Middle frontal gyrus (tissue), 1 donor: ENCODE data around the gene NEMP1.
"Not testable (repeated sequence)": the region's sequence is repeated elsewhere in the genome, so short reads cannot be mapped to it uniquely, and the experiment has no call there.

Source experiments
- DNase-seq: peaks from one replicate; pipeline ENCODE4 v3.0.0-alpha.2; 2015; ENCODE audit warnings: low spot score; ENCODE audit errors: extremely low spot score

The NEMP1 gene

GRCh38 chr12:57031138-57031725 is 47.4 kb downstream of the NEMP1 start:
- DNase-seq = no peak

DNA sequence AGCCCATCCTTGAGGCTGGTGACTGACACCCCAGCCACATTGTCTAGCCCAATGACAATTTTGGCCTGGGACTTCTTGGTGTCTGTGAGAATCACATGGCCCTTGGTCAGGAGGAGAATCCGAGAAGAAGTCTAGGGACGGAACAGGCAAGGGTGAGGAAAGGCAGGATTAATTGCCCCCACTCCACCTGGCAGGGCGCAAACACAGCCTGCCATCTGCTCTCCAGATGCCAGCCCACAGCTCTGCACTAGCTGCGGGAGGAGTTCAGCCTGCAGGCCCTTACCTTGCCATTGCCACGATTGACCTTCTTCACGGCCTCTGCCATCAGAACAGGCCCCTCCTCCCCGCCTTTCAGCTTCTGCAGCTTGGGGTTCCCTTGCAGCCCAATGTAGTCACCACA is 49.1 kb downstream of the NEMP1 start:
- DNase-seq = no peak

DNA sequence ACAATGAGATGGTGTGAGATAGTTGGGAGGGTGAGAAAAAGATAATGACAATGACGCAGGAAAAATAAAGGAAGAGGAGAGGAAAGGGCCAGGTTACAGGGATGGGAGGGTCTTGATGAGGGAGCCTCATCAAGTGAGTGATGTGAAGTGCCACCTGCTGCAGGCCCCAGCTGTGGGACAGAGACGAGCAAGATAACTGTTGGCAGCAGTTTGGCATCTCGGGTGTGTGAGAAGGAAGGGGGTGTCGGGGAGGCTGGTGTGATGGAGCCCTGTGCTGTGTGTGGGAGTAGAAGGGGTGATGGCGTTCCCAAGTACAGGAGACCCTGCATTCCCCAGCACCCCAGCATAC is 50.8 kb downstream of the NEMP1 start:
- DNase-seq = no peak

GRCh38 chr12:57027011-57027804 is 51.4 kb downstream of the NEMP1 start:
- no peak for DNase-seq

DNA sequence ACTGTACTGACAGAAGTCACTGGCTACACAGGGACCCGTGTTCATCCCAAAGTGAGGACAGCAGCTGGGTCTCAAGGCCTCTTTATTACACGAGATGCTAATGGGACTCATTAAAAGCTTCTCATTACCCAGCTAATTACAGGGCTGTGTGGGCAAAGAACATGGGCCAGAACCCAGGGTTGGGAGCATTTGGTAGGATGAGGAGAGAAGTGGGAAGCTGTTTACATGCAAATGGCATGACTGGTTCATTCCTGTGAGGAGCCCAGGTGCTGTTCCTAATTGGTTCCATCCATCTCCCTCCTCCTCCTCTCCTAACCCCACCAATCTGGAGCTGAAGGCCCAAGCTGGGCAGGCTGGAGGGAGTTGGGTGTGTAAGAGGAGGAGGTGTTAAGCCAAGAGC is 53.4 kb downstream of the NEMP1 start:
- no peak for DNase-seq

GRCh38 chr12:57022324-57022723 is 56.3 kb downstream of the NEMP1 start:
- not testable (repeated sequence) for DNase-seq

- DNase-seq = no peak
Observed at GRCh38 chr12:57019983-57020719, 58.4 kb downstream of the NEMP1 start.

- no peak for DNase-seq
Observed at GRCh38 chr12:57018906-57019305, 59.7 kb downstream of the NEMP1 start.

- not testable (repeated sequence) for DNase-seq
Observed at GRCh38 chr12:57018353-57018752, 60.2 kb downstream of the NEMP1 start.

- no peak for DNase-seq
Observed at GRCh38 chr12:57016348-57016747, 62.2 kb downstream of the NEMP1 start, which contains the start of gene TAC3. TAC3 (minus strand) TSS chr12:57016529; CDS start chr12:57015797, 732 bp downstream.

GRCh38 chr12:57012600-57013465 is 65.8 kb downstream of the NEMP1 start:
- DNase-seq = no peak

DNA sequence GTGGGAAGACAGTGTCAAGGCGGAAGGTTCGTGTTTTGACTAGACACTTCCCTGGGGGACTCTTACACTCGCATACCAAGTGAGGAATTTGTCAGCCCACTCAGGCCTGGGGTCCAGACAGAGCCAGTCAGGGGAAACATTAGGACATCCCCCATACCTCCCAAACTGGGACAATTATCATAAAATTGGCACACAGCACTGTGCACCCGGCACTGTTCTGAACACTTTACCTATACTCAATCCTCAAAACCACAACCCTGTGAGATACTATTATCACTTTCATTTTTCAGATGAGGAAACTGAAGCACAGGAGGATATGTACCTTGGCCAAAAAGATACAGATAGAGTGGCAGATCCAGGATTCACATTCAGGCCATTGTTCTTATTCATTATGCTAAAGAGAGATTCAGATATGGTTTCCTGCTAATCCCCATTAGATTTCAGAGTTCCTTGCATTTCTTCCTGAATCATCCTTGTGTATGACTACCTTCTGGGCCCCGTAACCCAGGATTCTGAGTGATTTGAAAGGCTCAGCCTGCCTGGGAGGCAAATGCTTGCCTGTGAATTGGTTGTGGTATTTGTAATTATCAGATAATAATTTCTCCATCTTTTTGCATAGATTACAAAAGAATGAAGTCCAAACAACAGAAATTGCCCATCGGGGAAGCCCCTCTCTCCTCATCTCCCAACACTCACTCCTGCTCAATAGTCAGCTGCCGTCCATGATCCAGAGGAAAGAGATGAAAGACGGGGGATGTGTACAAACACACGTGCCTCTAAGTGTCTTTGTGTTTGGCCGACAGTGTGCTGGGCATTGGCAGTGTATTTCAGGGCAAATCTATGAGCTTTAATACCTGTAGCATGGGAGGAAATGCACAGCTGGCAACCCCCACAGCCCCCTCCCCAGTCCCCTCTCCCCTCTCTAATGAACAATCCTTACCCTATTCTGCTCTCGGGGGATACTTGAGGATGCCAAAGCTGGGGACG is 66.9 kb downstream of the NEMP1 start:
- no peak for DNase-seq

DNA sequence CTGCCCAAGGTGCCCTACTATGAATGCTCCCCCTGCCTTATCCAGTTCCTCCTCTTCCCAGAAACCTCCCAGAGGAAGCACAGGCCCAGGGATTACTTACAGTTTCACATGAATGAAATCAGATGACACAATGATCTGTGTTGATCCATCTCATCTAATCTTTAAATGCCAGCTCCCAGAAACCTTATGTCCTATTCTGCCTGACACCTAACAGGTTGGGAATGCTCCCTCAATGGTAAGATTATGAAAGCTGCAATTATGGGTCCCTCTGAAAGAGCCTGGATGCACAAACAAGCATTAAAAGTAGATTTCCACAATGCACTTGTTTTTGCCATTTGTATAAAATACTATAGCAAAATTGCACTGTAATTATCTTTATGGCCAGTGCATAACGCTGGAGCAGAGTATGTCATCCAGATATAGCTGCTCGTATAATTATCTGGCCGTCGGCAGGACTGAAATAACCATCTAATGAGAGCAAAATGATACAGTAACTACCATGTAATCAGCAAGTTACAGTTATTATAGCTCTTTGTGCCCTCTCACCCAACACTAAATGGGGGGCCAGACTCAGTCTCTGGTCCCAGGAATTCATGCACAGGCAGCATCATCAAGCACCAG is 67.9 kb downstream of the NEMP1 start:
- DNase-seq = no peak

GRCh38 chr12:57009949-57010626 is 68.5 kb downstream of the NEMP1 start:
- no peak for DNase-seq

DNA sequence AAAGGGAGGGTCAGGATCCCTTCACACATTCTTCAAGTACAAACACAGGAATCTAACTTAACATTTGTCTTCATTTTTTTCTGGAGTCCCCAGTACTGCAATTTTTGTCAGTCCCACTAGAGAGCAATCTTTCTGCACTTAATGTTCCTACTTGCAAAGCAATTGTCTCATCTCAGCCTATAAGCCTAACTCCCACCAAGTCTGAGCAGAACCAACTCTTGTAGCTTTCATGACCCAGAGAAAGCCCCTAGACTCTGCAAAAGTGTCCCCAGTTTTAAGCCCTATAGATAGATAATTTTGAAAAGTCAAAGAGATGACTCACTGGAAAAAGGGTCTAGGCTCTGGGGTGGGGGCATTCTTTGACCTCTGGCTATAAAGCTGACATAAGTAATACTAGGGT is 70.4 kb downstream of the NEMP1 start:
- DNase-seq = no peak

GRCh38 chr12:57006809-57007475 is 71.6 kb downstream of the NEMP1 start:
- no peak for DNase-seq

DNA sequence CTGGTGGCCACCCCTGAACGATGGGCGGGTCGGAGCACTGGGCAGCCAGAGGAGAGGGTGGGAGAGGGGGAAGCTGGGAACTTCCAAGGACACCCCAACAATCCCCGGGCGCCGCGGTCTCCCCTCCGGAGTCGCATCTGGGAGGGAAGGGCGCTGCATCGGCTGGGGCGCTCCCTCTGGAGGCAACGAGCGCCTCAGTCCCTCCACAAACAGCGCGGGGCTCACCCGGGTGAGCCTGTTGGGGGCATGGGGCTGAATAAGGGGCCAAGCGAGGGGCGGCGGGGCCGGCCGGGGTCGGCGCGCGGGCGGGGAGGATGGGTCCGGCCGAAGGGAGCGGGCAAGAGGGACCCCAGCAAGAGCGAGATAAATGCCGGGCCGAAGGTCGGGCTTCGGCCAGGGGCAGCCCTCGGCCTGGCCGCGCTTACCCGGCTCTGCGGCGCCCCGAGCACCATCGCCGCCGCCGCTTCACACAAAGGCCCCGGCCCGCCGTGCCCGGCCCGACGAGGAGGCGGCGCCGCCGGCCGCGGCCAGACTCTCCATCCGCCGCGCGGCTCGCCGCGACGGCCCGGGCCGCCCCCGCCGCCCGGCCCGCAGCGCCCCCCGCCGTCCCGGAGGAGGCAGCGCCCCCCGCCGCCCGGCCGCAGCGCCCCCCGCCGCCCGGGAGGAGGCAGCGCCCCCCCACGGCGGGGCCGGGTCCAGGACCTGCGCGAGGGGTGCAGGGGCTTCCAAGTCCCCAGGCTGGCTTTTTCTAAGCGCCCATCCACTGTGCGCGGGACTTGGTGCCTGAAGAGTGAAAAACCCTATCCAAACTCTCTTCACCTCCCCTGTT is 72.4 kb downstream of the NEMP1 start, which contains the start of gene ZBTB39:
ZBTB39 (minus strand) TSS at position 567 of the 829 bp plus-strand sequence. CDS start 1,629 bp downstream, outside the sequence.
- no peak for DNase-seq
